ENCODE measurements around the gene USP49.

The USP49 gene

DNA sequence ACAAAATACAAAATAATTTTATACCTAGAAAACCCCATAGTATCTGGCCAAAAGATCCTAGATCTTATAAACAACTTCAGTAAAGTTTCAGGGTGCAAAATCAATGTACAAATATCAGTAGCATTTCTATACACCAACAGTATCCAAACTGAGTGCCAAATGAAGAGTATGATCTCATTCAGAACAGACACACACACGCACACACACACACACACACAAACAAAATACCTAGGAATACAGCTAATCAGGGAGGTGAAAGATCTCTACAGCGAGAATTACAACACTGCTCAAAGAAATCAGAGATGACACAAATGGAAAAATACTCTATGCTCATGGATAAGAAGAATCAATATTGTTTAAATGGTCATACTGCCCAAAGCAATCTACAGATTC is 58.5 kb downstream of the USP49 start:
- H3K9me3 ChIP-seq (ENCODE audit: control insufficient read depth in 2 of 2, low read length in 2 of 2) = no peaks in the 10 kb centered on the region
- no peak overlapping the region for H3K4me3 ChIP-seq (ENCODE audit: low read length in 2 of 2)
- H3K9ac ChIP-seq (ENCODE audit: low read depth in 1 of 2, low read length in 2 of 2) = no peak overlapping the region
- no peak overlapping the region for H3K27ac ChIP-seq (ENCODE audit: low read depth in 2 of 2, low read length in 2 of 2)
- H3K27me3 ChIP-seq (ENCODE audit: control insufficient read depth in 2 of 2, insufficient read depth in 2 of 2, low read length in 2 of 2) = no peaks in the 10 kb centered on the region
- H3K36me3 ChIP-seq (ENCODE audit: control insufficient read depth in 2 of 2, insufficient read depth in 2 of 2, low read length in 2 of 2) = no peaks in the 10 kb centered on the region
- no peaks in the 10 kb centered on the region for H3K4me1 ChIP-seq (ENCODE audit: control insufficient read depth in 2 of 2, insufficient read depth in 2 of 2, low read length in 2 of 2)

DNA sequence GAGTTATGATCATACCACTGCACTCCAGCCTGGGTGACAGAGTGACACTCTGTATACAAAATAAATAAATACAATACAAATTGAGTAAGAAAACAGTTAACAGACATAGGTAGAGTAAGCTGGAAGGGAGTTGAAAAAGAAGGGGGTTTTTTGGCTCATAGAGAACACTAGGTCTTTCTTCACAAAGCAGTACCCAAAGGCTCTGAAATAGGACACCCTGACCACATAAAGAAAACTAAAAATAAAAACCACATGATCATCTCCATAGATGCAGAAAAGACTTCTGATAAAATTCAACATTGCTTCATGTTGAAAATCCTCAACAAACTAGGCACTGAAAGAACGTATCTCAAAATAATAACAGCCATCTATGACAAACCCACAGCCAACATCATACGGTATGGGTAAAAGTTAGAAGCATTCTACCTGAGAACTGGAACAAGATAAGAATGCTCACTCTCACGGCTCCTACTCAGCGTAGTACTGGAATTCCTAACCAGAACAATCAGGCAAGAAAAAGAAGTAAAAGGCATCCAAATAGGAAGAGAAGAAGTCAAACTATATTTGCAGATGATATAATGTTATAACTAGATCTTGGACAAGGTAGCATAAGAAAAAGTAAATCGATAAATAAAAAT is 59.0 kb downstream of the USP49 start:
- H3K27me3 ChIP-seq (ENCODE audit: control insufficient read depth in 2 of 2, insufficient read depth in 2 of 2, low read length in 2 of 2) = no peaks in the 10 kb centered on the region
- no peak overlapping the region for H3K27ac ChIP-seq (ENCODE audit: low read depth in 2 of 2, low read length in 2 of 2)
- H3K9me3 ChIP-seq (ENCODE audit: control insufficient read depth in 2 of 2, low read length in 2 of 2) = no peaks in the 10 kb centered on the region
- no peaks in the 10 kb centered on the region for H3K36me3 ChIP-seq (ENCODE audit: control insufficient read depth in 2 of 2, insufficient read depth in 2 of 2, low read length in 2 of 2)
- H3K4me3 ChIP-seq (ENCODE audit: low read length in 2 of 2) = no peak overlapping the region
- no peaks in the 10 kb centered on the region for H3K4me1 ChIP-seq (ENCODE audit: control insufficient read depth in 2 of 2, insufficient read depth in 2 of 2, low read length in 2 of 2)
- H3K9ac ChIP-seq (ENCODE audit: low read depth in 1 of 2, low read length in 2 of 2) = no peak overlapping the region

DNA sequence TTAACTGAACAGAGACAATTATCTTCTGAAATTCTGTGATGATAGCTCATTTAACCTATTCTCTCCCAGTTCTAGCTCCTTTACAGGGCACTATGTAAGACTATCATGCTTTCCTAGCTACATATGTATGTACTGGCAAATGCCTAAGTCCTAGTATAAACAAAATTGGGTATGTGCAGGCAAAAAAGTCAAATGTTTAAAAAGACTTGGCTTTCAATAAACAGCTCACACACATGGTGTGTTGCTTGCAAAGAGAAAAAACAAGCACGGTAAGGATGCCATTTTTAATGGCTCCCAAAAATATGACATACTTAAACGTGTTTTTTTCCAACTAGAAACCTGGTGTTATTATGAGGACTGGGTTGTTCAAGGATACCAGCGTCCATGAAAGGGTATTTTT is 62.9 kb downstream of the USP49 start:
- no peaks in the 10 kb centered on the region for H3K4me1 ChIP-seq (ENCODE audit: control insufficient read depth in 2 of 2, insufficient read depth in 2 of 2, low read length in 2 of 2)
- H3K36me3 ChIP-seq (ENCODE audit: control insufficient read depth in 2 of 2, insufficient read depth in 2 of 2, low read length in 2 of 2) = no peaks in the 10 kb centered on the region
- no peak overlapping the region for H3K9ac ChIP-seq (ENCODE audit: low read depth in 1 of 2, low read length in 2 of 2)
- no peaks in the 10 kb centered on the region for H3K27me3 ChIP-seq (ENCODE audit: control insufficient read depth in 2 of 2, insufficient read depth in 2 of 2, low read length in 2 of 2)
- H3K9me3 ChIP-seq (ENCODE audit: control insufficient read depth in 2 of 2, low read length in 2 of 2) = no peaks in the 10 kb centered on the region
- no peak overlapping the region for H3K4me3 ChIP-seq (ENCODE audit: low read length in 2 of 2)
- no peak overlapping the region for H3K27ac ChIP-seq (ENCODE audit: low read depth in 2 of 2, low read length in 2 of 2)

DNA sequence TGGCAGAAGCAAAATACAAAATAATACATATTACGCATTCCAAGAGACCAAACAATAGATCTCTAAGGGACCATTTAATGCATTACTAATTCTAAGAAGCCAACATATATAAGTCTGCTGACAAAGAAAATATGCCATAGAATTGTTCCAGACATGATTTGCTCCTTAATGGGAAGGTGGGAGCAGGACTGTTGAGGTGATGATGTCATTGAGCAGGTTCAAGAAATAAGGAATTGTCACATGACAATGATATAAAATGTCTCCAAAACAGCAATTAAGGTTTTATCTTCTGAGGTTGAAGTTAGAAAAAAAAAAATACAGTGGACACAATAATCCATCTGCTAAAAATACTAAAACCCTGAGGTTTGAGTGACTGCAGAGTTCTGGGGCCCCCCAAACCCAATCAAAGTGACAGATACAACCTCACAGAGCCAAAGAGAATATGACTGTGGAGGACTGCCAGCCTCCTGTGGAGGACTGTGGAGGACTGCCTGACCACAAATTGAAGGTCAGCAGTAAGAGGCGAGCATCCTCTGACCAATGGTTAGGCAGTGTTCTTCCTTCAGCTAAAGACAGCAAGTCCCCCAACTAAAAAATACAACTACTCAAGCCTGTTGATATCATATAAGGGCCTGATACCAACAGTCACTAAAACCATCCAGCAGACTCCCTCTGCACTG is 68.7 kb downstream of the USP49 start:
- H3K4me3 ChIP-seq (ENCODE audit: low read length in 2 of 2) = no peak overlapping the region
- H3K27ac ChIP-seq (ENCODE audit: low read depth in 2 of 2, low read length in 2 of 2) = no peak overlapping the region
- no peaks in the 10 kb centered on the region for H3K27me3 ChIP-seq (ENCODE audit: control insufficient read depth in 2 of 2, insufficient read depth in 2 of 2, low read length in 2 of 2)
- no peaks in the 10 kb centered on the region for H3K4me1 ChIP-seq (ENCODE audit: control insufficient read depth in 2 of 2, insufficient read depth in 2 of 2, low read length in 2 of 2)
- no peak overlapping the region for H3K9ac ChIP-seq (ENCODE audit: low read depth in 1 of 2, low read length in 2 of 2)
- no peaks in the 10 kb centered on the region for H3K36me3 ChIP-seq (ENCODE audit: control insufficient read depth in 2 of 2, insufficient read depth in 2 of 2, low read length in 2 of 2)
- no peaks in the 10 kb centered on the region for H3K9me3 ChIP-seq (ENCODE audit: control insufficient read depth in 2 of 2, low read length in 2 of 2)

DNA sequence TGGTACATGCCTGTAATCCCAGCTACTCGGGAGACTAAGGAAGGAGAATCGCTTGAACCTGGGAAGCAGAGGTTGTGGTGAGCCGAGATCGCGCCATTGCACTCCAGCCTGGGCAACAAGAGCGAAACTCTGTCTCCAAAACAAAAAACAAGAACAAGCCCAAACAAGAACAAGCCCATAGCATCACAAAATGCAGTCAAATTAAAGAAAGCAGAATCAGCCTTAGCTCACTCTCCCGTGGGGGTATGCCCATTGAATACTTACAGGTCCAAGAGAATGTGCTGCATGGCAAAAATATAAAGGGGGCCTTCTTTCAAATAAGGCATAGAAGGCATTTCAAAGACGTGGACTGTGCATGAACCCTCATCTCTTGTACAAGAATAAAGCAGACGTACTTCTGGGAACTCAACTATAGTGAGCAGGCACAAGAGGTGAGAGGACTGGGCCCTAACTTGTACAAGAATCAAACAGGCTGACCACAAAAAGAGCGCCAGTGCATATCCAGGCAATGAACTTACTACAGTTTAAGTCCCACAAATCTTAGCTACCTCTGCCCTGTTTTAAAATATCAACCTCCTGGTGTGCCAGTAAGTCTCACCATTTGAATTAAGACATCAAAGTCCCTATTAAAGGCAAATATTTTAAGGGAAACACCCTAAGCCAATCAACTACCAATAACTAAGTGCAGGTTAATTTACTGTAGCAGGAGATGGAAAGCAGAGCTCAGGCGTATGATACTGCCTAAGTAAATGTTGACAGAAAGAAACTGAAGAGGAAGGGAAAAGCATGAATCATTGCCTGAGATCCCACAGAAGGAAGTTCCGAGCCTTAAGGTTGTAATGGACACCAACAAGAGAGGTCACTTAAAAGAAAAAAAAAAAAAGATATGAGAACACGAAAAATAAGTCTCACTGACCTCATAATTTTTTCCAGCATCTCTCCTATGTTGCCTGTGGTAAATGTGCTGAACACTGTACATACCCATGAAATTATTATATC is 70.3 kb downstream of the USP49 start:
- H3K27ac ChIP-seq (ENCODE audit: low read depth in 2 of 2, low read length in 2 of 2) = no peak overlapping the region
- H3K36me3 ChIP-seq (ENCODE audit: control insufficient read depth in 2 of 2, insufficient read depth in 2 of 2, low read length in 2 of 2) = no peaks in the 10 kb centered on the region
- no peaks in the 10 kb centered on the region for H3K4me1 ChIP-seq (ENCODE audit: control insufficient read depth in 2 of 2, insufficient read depth in 2 of 2, low read length in 2 of 2)
- no peak overlapping the region for H3K9ac ChIP-seq (ENCODE audit: low read depth in 1 of 2, low read length in 2 of 2)
- no peaks in the 10 kb centered on the region for H3K27me3 ChIP-seq (ENCODE audit: control insufficient read depth in 2 of 2, insufficient read depth in 2 of 2, low read length in 2 of 2)
- H3K4me3 ChIP-seq (ENCODE audit: low read length in 2 of 2) = no peak overlapping the region
- H3K9me3 ChIP-seq (ENCODE audit: control insufficient read depth in 2 of 2, low read length in 2 of 2) = no peaks in the 10 kb centered on the region

DNA sequence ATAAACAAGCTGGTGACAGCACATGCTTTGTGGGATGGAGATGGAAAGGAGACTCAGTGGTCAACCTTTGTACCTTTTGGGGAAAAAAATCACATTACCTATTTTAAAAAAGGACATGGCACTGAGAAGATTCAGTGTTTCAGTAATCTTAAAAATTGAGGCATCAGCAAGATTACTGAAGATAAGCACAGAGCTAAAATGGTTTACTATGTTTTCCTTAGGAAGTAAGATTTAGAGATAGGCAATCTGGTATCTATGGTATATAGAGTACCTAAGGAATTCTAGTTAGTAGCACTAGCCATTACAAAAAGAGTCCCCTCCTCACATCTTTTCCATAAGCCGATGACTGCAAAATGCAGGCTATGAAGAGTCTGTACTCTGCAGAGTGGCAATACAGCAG is 72.0 kb downstream of the USP49 start:
- H3K27me3 ChIP-seq (ENCODE audit: control insufficient read depth in 2 of 2, insufficient read depth in 2 of 2, low read length in 2 of 2) = no peaks in the 10 kb centered on the region

DNA sequence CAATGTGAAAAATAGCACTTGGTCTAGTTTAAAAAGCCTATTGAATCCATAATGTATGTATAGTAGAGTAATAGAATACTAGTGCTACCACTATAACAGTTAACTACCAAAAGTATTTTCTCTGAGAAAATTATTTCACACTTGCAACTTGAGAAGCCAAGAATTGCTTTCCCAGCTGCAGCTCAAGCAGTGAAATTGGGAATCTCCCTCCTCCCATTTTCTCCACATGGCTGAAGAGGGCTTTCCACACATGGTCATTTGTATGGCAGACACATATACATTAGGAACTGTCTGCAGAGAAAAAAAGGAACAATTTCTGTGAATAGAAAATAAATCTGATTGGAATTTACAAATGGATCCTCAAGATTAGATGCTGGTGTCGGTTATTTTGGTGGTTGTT is 73.2 kb downstream of the USP49 start:
- Histone ChIP-seq H3K9ac (ENCODE audit: low read depth in 1 of 2, low read length in 2 of 2) (no peak overlapping the region), H3K27ac (ENCODE audit: low read depth in 2 of 2, low read length in 2 of 2) (no peak overlapping the region), H3K27me3 (ENCODE audit: control insufficient read depth in 2 of 2, insufficient read depth in 2 of 2, low read length in 2 of 2) (no peaks in the 10 kb centered on the region), H3K4me3 (ENCODE audit: low read length in 2 of 2) (no peak overlapping the region), H3K4me1 (ENCODE audit: control insufficient read depth in 2 of 2, insufficient read depth in 2 of 2, low read length in 2 of 2) (no peaks in the 10 kb centered on the region), H3K36me3 (ENCODE audit: control insufficient read depth in 2 of 2, insufficient read depth in 2 of 2, low read length in 2 of 2) (no peaks in the 10 kb centered on the region), H3K9me3 (ENCODE audit: control insufficient read depth in 2 of 2, low read length in 2 of 2) (no peaks in the 10 kb centered on the region)

More for the DNA sequence above, 72.0 kb downstream of the USP49 start:
- H3K4me1 ChIP-seq (ENCODE audit: control insufficient read depth in 2 of 2, insufficient read depth in 2 of 2, low read length in 2 of 2) = no peaks in the 10 kb centered on the region
- no peak overlapping the region for H3K4me3 ChIP-seq (ENCODE audit: low read length in 2 of 2)
- H3K9me3 ChIP-seq (ENCODE audit: control insufficient read depth in 2 of 2, low read length in 2 of 2) = no peaks in the 10 kb centered on the region
- H3K36me3 ChIP-seq (ENCODE audit: control insufficient read depth in 2 of 2, insufficient read depth in 2 of 2, low read length in 2 of 2) = no peaks in the 10 kb centered on the region
- H3K27ac ChIP-seq (ENCODE audit: low read depth in 2 of 2, low read length in 2 of 2) = no peak overlapping the region
- no peak overlapping the region for H3K9ac ChIP-seq (ENCODE audit: low read depth in 1 of 2, low read length in 2 of 2)

DNA sequence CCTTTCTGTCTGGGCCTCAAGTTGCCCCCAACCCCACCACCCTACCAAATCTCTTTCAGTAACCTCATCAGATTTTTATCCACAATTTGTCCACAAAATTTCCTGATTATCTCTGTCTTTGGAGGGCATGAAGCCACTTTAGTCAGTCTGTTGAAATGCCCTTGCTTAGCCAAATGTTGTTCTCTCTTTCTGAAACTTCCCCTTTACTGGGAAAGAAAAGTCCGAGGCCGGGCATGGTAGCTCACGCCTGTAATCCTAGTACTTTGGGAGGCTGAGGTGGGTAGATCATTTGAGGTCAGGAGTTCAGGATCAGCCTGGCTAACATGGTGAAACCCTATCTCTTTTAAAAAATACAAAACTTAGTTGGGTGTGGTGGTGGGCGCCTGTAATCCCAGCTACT is 73.9 kb downstream of the USP49 start:
- no peaks in the 10 kb centered on the region for H3K36me3 ChIP-seq (ENCODE audit: control insufficient read depth in 2 of 2, insufficient read depth in 2 of 2, low read length in 2 of 2)
- H3K4me3 ChIP-seq (ENCODE audit: low read length in 2 of 2) = no peak overlapping the region
- no peak overlapping the region for H3K9ac ChIP-seq (ENCODE audit: low read depth in 1 of 2, low read length in 2 of 2)
- H3K27ac ChIP-seq (ENCODE audit: low read depth in 2 of 2, low read length in 2 of 2) = no peak overlapping the region
- H3K4me1 ChIP-seq (ENCODE audit: control insufficient read depth in 2 of 2, insufficient read depth in 2 of 2, low read length in 2 of 2) = no peaks in the 10 kb centered on the region
- no peaks in the 10 kb centered on the region for H3K9me3 ChIP-seq (ENCODE audit: control insufficient read depth in 2 of 2, low read length in 2 of 2)
- H3K27me3 ChIP-seq (ENCODE audit: control insufficient read depth in 2 of 2, insufficient read depth in 2 of 2, low read length in 2 of 2) = no peaks in the 10 kb centered on the region

DNA sequence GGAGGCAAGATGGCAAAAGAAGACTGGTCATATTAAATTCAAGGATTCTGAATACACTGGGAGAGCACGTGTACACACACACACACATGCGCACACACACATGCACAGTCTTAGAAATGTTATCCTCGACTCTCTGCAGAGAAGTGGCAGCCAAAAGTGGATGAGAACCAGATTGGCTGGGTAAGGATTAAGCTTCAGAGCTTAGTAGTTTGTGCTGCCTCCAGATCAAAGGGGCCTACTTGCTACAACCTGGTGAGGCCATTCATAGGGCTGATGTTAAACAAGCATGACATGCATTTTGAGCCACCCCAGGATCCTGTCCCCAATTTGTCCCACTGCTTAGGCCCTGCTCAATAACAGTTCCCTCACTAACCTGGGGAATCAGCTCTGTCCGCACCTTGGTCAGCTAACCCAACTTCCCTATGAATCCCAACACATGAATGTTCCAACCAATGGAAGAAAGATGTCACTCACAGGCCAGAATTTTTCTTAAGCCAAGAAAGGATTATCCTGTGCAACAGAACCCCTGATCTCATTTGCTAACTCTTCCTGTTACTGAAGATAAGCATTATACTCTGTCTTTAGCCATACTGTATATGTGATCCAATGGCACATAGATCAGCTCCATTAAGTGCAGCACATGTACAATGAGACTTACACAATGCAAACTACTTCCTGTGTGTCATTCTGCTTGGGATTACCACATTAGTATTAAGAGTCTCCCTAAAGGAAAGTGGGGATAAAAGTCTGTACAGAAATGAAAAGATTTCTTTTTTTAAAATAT is 76.7 kb downstream of the USP49 start:
- Histone ChIP-seq H3K9ac (ENCODE audit: low read depth in 1 of 2, low read length in 2 of 2) (no peak overlapping the region), H3K4me1 (ENCODE audit: control insufficient read depth in 2 of 2, insufficient read depth in 2 of 2, low read length in 2 of 2) (no peaks in the 10 kb centered on the region), H3K9me3 (ENCODE audit: control insufficient read depth in 2 of 2, low read length in 2 of 2) (no peaks in the 10 kb centered on the region), H3K36me3 (ENCODE audit: control insufficient read depth in 2 of 2, insufficient read depth in 2 of 2, low read length in 2 of 2) (no peaks in the 10 kb centered on the region), H3K27ac (ENCODE audit: low read depth in 2 of 2, low read length in 2 of 2) (no peak overlapping the region), H3K27me3 (ENCODE audit: control insufficient read depth in 2 of 2, insufficient read depth in 2 of 2, low read length in 2 of 2) (no peaks in the 10 kb centered on the region), H3K4me3 (ENCODE audit: low read length in 2 of 2) (no peak overlapping the region)

Measured in mucosa of rectum (tissue), 2 donors.